Omental fat pad (tissue), 4 donors: ENCODE data around the gene GATD1. TPM values are rescaled to one million over a fixed set of nuclear protein-coding genes. Genes with fewer than 3 reads are reported as not detected.

ENCODE experiments used
- ATAC-seq: fragments of 150-250 bp; one replicate; pipeline ENCODE4 v1.9.1; 2016; ENCODE audit warnings: mild to moderate bottlenecking, moderate library complexity; ENCODE audit not compliant: low FRiP score
- DNase-seq: peaks from one replicate; pipeline ENCODE4 v3.0.0-alpha.2; 2019; ENCODE audit warnings: low spot score
- total RNA-seq, 4 donors: library from RNA; depleted of rRNA; stranded (reverse); fragments of >200 nt; gene quantifications; one replicate each; pipeline ENCODE4 v1.1.0, GENCODE V29; 2016
- TF ChIP-seq, protein P1 (sequence below), 3 donors: fragments of 450-650 bp; IDR thresholded peaks; one replicate each; pipeline ENCODE4 v1.5.1; 2016 to 2017; ENCODE audit warnings: antibody characterized with exemption in 3 of 3, mild to moderate bottlenecking in 3 of 3, moderate library complexity in 2 of 3

GATD1 gene
- total RNA-seq, 4 donors from 2014 or later: 12.5 to 19.8 (median 15.1) TPM

- DNase-seq: no peak
- ATAC-seq: no peak
- TF ChIP-seq, protein P1, sequence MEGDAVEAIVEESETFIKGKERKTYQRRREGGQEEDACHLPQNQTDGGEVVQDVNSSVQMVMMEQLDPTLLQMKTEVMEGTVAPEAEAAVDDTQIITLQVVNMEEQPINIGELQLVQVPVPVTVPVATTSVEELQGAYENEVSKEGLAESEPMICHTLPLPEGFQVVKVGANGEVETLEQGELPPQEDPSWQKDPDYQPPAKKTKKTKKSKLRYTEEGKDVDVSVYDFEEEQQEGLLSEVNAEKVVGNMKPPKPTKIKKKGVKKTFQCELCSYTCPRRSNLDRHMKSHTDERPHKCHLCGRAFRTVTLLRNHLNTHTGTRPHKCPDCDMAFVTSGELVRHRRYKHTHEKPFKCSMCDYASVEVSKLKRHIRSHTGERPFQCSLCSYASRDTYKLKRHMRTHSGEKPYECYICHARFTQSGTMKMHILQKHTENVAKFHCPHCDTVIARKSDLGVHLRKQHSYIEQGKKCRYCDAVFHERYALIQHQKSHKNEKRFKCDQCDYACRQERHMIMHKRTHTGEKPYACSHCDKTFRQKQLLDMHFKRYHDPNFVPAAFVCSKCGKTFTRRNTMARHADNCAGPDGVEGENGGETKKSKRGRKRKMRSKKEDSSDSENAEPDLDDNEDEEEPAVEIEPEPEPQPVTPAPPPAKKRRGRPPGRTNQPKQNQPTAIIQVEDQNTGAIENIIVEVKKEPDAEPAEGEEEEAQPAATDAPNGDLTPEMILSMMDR (IDR thresholded peaks at IDR 0.05): no peak
Observed at GRCh38 chr11:794013-794765, 16.9 kb upstream of the GATD1 start.

DNA sequence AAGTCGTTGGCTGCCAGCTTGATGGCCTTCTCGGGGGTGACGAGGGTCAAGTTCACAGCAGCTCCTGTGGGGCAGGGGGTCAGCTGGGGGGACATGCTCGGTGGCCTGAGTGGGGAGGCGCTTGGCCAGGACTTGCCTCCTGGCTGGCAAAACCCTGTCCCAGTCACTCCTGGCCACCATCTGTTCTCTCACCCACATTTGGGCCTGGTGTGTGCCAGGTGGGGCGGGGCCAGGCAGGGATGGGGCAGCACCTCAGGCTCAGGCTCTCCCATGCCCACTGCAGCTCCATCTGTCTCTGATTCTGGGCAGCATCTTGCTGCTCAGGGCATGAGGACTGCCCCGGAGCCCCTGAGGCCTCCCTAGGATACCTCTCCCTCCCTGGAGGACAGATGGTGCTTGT, 16.3 kb upstream of the GATD1 start:
- no peak for ATAC-seq
- DNase-seq: no peak
- TF ChIP-seq, protein P1 (IDR thresholded peaks at IDR 0.05): no peak

GRCh38 chr11:792873-793272, 15.6 kb upstream of the GATD1 start:
- DNase-seq (no peak), ATAC-seq (no peak)
- TF ChIP-seq, protein P1 (IDR thresholded peaks at IDR 0.05): no peak

DNA sequence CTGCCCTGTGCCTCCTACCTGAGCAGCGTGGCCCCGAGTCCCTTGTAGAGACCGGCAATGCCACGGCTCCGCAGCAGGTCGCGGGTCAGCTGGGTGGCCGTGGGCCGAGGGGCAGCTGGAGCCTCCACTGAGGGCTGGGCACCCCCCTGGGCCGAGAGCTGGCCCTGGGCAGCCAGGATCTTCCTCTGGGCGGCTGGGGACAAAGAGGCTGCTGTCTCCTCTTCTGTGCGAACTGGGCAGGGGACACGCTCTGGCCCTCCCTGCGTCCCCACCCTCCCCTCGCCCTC, 15.2 kb upstream of the GATD1 start:
- ATAC-seq: no peak
- TF ChIP-seq, protein P1 (IDR thresholded peaks at IDR 0.05): no peak
- no peak for DNase-seq

- DNase-seq (no peak), ATAC-seq (no peak)
- TF ChIP-seq, protein P1 (IDR thresholded peaks at IDR 0.05): no peak
Observed at GRCh38 chr11:791658-792534, 14.6 kb upstream of the GATD1 start.

- TF ChIP-seq, protein P1 (IDR thresholded peaks at IDR 0.05): no peak
- DNase-seq (no peak), ATAC-seq (no peak)
Observed at GRCh38 chr11:790721-791564, 13.7 kb upstream of the GATD1 start.
